RWPE1 (cell line): ENCODE data around the gene SLC1A1.

Source experiments
- CTCF ChIA-PET: fragments of 350-600 bp; sonication (Branson Sonifier 250); formaldehyde crosslinking; extraction: SDS; loops from one replicate; lab custom pipeline; 2021; lab: Yijun Ruan, JAX
- POLR2A ChIA-PET: fragments of 400-600 bp; formaldehyde crosslinking; extraction: SDS; loops from one replicate; lab custom pipeline; 2020; ENCODE audit warnings: antibody characterized with exemption; ENCODE audit not compliant: low non-redundant PET; lab: Yijun Ruan, JAX
- DNase-seq: peaks from one replicate; pipeline ENCODE4 v3.0.0; 2012; ENCODE audit warnings: low spot score
- H3K27ac ChIP-seq: fragments of 450-650 bp; 2 replicates; pipeline ENCODE4 v1.5.1; 2017
- CTCF ChIP-seq: fragments of 450-650 bp; conservative IDR thresholded peaks from 2 replicates; pipeline ENCODE4 v1.5.1; 2017; ENCODE audit warnings: low read depth, mild to moderate bottlenecking

SLC1A1 gene

GRCh38 chr9:4499917-4500316, 9.6 kb downstream of the SLC1A1 start:
- no peak for TF ChIP-seq CTCF
- H3K27ac ChIP-seq, result no peak overlapping the region
- DNase-seq, result no peak
- ChIA-PET CTCF (interaction anchor here (0.6 to 0.7 kb wide), 2 partner anchors 9 to 863 kb away, joined by 3 read pairs; no protein-coding TSS in a partner anchor), POLR2A (interaction anchor here (0.5 kb wide), 1 partner anchor 463 kb away, joined by 3 read pairs; no protein-coding TSS in a partner anchor)

- DNase-seq, result no peak
- ChIA-PET POLR2A (no interaction called here), CTCF (interaction anchor here (0.6 kb wide), 1 partner anchor 11 kb away, joined by 8 read pairs; no protein-coding TSS in a partner anchor)
- no peak for TF ChIP-seq CTCF
- no peak overlapping the region for H3K27ac ChIP-seq
Measured at GRCh38 chr9:4501147-4501507, 10.9 kb downstream of the SLC1A1 start.

GRCh38 chr9:4502444-4502843, 12.2 kb downstream of the SLC1A1 start:
- POLR2A ChIA-PET, result no interaction called here
- CTCF ChIA-PET, result no interaction called here

GRCh38 chr9:4503103-4503502, 12.8 kb downstream of the SLC1A1 start:
- ChIA-PET POLR2A (no interaction called here), CTCF (no interaction called here)
- no peak for DNase-seq
- TF ChIP-seq CTCF, result no peak
- no peak overlapping the region for H3K27ac ChIP-seq

More at GRCh38 chr9:4502444-4502843, 12.2 kb downstream of the SLC1A1 start:
- no peak for TF ChIP-seq CTCF
- DNase-seq, result no peak
- H3K27ac ChIP-seq, result no peak overlapping the region

- DNase-seq, result no peak
- CTCF ChIA-PET, result no interaction called here
Measured at GRCh38 chr9:4504250-4504649, 14.0 kb downstream of the SLC1A1 start.

GRCh38 chr9:4506490-4506889, 16.2 kb downstream of the SLC1A1 start:
- TF ChIP-seq CTCF, result no peak
- CTCF ChIA-PET, result interaction anchor here (0.6 kb wide), 1 partner anchor 467 kb away, joined by 3 read pairs; no protein-coding TSS in a partner anchor
- POLR2A ChIA-PET, result no interaction called here
- DNase-seq, result no peak
- H3K27ac ChIP-seq, result no peak overlapping the region

More at GRCh38 chr9:4504250-4504649, 14.0 kb downstream of the SLC1A1 start:
- no peak overlapping the region for H3K27ac ChIP-seq
- POLR2A ChIA-PET, result no interaction called here
- TF ChIP-seq CTCF, result no peak
